ENCODE results near the gene PAX4. TPM values are rescaled to one million over a fixed set of nuclear protein-coding genes. Genes with fewer than 3 reads are reported as not detected.

PAX4 gene
- total and polyA plus RNA-seq, 9 of the 15 experiments (the other 6 are each of a cell fraction or from before 2014, with no cell fraction given), result not detected

GRCh38 chr7:127588697-127589482, 29.1 kb downstream of the PAX4 start (continued):
- TF ChIP-seq ZBTB11 (CRISPR knock-in tag; IDR thresholded peaks at IDR 0.05) (0 out of 6 replicates have a peak, but pooled peaks of 1 of the 3 experiments have one; percentile 16), ZNF398 (CRISPR knock-in tag; IDR thresholded peaks at IDR 0.05) (no peak), ZNF224 (CRISPR knock-in tag; IDR thresholded peaks at IDR 0.05) (0 out of 2 replicates have a peak, but pooled peaks have one; percentile 12), TRIM28 (IDR thresholded peaks at IDR 0.05) (no peak), TCFL5 (CRISPR knock-in tag; conservative IDR thresholded peaks at IDR 0.05) (no peak), XRCC5 (IDR thresholded peaks at IDR 0.05; ENCODE audit: low read depth, low read length) (no peak), ZNF280A (IDR thresholded peaks at IDR 0.05; ENCODE audit: low read depth, partially characterized antibody) (no peak), E2F6 (IDR thresholded peaks at IDR 0.05; ENCODE audit: borderline replicate concordance in 1 of 2, extremely low read depth in 1 of 2, insufficient read depth in 1 of 2, insufficient read length in 1 of 2, low read depth in 1 of 2, low read length in 1 of 2, poor library complexity in 1 of 2, severe bottlenecking in 1 of 2) (peak; percentile 76 to 87), DEAF1 (CRISPR knock-in tag; IDR thresholded peaks at IDR 0.05) (no peak), RFX1 (IDR thresholded peaks at IDR 0.05) (no peak), TFAM (CRISPR knock-in tag; conservative IDR thresholded peaks at IDR 0.05) (no peak), RBM14 (IDR thresholded peaks at IDR 0.05; ENCODE audit: borderline replicate concordance, insufficient read depth, low read depth, low read length) (no peak), ZNF431 (CRISPR knock-in tag; IDR thresholded peaks at IDR 0.05) (0 out of 2 replicates have a peak, but pooled peaks have one; percentile 42), HEY1 (CRISPR knock-in tag; IDR thresholded peaks at IDR 0.05; ENCODE audit: borderline replicate concordance) (no peak), SMARCC2 (IDR thresholded peaks at IDR 0.05; ENCODE audit: low read depth) (no peak), ZNF77 (CRISPR knock-in tag; IDR thresholded peaks at IDR 0.05) (no peak)

All from K562 (cell line).